GM12872 (cell line): ENCODE measurements around the gene SLC45A3.

ENCODE experiments used
- TF ChIP-seq, protein P1 (sequence below): IDR thresholded peaks from 3 replicates; pipeline ENCODE4 v1.5.1; 2011; ENCODE audit warnings: low read depth, mild to moderate bottlenecking, low read length, moderate library complexity; ENCODE audit not compliant: insufficient read depth

Gene SLC45A3

DNA sequence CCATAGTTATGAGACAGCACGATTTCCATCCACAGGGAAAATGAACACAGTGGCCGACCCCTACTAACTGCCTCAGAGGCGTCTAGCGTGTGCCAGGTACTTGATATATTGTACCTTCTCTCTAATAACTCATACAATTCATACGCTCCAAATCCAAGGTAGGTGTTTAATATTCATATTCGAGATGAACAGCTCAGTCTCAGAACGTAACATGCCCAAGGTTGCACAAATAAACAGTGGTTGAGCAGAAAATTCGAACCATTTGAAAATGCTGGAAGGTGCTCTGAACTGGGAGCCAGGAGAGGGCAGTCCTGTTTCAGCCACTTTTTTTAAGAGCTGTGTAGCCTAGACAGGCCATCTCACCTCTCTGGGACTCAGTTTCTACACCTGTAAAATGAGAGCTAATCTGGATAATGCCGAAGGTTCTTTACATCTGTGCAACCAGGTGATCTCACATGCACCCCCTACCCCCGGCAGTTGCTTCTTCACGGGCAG lies 7.9 kb downstream of the SLC45A3 start:
- TF ChIP-seq, protein P1, sequence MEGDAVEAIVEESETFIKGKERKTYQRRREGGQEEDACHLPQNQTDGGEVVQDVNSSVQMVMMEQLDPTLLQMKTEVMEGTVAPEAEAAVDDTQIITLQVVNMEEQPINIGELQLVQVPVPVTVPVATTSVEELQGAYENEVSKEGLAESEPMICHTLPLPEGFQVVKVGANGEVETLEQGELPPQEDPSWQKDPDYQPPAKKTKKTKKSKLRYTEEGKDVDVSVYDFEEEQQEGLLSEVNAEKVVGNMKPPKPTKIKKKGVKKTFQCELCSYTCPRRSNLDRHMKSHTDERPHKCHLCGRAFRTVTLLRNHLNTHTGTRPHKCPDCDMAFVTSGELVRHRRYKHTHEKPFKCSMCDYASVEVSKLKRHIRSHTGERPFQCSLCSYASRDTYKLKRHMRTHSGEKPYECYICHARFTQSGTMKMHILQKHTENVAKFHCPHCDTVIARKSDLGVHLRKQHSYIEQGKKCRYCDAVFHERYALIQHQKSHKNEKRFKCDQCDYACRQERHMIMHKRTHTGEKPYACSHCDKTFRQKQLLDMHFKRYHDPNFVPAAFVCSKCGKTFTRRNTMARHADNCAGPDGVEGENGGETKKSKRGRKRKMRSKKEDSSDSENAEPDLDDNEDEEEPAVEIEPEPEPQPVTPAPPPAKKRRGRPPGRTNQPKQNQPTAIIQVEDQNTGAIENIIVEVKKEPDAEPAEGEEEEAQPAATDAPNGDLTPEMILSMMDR: no peak

DNA sequence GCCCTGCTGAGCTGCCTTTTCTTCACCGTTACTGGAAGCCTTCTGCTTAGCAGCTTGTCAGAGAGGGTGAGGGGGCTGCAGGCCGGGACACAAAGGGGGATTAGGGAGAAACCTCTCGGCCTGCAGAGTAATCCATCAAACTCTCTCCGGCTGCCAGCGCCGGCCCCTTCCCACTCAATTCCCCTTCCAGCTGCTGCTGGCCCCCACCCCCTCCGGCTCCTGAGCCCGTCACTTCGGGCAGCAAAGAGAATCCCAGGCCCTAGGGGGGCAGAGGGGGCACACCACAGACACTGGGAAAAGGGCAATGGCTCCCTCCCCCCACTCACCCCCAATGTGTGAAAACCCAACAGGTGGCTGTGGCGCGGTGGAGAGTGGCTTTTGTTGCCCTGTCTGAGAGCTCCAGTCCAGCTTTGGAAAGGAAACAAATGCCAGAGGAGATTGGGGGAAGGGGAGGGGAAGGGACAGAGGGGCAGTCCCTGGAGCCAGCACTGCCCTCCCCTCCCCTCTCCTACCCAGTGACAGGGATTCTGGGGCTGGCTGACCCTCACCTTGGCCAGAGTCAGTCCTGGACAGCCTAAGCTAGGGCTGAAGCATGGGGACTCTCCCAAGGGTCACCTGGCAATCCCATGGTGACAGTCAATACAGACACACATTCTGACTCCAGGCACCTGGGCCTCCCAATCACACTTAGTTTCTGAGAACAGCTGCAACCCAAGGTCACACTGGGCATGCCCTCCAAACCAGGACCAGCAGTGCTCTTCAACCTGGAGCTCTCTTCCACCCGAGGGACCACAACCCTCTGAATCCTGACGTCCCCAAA lies 9.5 kb downstream of the SLC45A3 start:
- TF ChIP-seq, protein P1: no peak

DNA sequence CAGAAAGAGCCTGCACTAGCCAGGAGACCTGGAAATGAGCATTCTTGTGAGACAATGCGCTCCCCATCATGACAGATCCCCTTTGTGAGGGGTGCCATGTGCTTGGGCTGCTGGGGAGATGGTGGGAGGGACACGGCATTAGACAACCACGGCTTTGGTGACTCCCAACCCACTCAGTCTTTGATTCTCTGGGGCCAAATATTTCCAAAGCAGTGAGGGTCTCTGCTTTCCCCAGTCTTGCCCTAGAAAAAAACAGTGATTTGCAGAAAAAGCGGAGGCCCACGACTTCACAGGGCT lies 10.2 kb downstream of the SLC45A3 start:
- TF ChIP-seq, protein P1: no peak

DNA sequence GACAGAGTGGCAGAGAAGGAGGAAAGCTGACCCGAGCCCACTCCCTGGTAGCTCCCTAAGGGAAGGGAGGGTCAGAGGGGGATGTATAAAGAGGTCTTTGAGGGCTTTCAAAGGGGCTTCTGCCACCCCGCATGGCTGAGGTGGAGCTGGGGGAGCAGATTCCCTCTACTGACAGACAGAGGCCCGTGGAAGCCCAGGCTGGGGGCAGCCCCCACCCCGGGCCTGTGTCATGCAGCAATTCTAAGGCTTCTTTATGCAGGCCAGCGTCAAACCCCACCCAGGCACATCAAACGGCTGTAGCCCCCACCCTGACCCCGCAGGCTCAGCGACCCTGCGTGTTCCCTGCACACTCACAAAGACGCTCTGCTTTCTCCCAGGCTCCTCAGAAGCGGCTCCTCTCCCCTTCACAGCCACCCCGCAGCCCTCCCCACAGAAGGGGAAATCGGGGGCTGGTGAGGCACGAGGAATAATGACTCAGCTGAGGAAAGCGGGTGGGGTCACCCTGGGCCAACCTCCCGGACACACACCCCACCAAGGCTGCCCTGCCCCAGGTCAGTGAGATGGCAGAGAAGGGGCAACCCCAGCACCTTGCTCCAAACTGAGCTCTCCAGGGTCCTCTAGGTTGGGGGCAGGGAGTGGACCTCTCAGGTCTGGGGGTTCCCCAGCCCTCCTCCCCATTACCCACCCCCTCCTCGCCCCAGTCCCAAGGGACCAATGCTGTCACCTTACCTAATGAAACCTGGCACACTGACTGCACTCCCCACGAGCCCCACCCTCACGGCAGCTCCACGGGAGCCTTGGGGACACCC lies 10.8 kb downstream of the SLC45A3 start:
- TF ChIP-seq, protein P1: no peak

DNA sequence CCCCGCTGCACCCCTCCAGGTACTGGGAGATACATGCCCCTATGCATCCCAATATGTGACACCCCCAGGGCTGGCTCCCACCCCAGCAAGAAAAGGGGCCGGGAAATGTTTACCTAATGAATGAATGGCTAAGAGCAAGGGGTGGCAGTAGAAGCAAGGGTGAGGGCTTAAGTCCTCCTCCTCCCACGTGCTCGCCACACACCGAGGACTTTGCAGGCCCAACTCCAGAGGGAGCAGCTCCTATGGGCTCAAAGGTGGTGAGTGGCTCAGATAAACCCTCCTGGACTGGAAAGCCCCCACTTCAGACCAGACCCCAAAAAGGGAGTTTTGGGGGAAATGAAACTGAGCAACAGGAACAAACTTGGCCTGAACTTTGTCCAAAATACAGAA lies 11.4 kb downstream of the SLC45A3 start:
- TF ChIP-seq, protein P1: 0 out of 3 replicates have a peak, but pooled peaks have one; percentile 1

DNA sequence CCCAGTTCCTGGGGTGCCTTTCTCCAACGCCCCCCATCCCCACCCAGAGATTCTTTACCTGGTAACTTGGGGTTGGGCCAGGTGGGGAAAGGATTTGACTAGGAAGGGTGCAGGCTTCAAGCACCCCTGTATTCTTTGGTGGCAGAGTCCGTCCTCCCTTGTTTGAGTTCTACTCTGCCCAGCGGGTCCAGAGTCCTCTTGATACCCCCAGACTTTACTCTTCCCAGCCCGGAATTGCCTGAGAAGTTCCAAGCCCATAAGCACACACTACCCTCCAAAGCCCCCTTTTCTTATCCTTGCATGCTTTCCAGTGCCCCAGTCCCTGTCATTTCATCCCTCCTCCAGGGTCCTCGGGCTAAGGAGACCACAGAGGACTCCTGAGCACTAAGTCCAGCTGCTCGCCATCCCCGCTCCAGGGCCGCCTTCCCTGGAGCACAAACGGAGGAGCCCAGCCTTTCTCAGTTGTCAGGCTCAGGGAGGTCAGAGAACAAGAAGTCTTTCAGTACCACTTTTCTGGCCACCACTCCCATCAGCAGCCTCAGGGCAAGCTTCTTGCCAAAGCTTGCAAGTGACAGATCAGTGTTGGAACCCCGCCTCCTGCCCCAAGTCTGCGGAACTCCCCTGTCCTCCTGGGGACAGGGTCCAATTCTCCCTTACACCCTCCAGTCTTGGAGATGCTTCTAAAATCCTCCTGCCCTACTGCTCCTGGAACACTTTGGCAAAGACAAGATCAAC lies 12.2 kb downstream of the SLC45A3 start:
- TF ChIP-seq, protein P1: no peak
